HG03469 (cell line): Measurements from ENCODE around the gene BFSP2.

ENCODE experiments used
- ATAC-seq: cut with Tn5 transposase; IDR thresholded peaks from one replicate; pipeline ENCODE4 v1.9.1; 2021; ENCODE audit warnings: mild to moderate bottlenecking, moderate library complexity, moderate number of reproducible peaks; ENCODE audit not compliant: unreplicated experiment

The BFSP2 gene

DNA sequence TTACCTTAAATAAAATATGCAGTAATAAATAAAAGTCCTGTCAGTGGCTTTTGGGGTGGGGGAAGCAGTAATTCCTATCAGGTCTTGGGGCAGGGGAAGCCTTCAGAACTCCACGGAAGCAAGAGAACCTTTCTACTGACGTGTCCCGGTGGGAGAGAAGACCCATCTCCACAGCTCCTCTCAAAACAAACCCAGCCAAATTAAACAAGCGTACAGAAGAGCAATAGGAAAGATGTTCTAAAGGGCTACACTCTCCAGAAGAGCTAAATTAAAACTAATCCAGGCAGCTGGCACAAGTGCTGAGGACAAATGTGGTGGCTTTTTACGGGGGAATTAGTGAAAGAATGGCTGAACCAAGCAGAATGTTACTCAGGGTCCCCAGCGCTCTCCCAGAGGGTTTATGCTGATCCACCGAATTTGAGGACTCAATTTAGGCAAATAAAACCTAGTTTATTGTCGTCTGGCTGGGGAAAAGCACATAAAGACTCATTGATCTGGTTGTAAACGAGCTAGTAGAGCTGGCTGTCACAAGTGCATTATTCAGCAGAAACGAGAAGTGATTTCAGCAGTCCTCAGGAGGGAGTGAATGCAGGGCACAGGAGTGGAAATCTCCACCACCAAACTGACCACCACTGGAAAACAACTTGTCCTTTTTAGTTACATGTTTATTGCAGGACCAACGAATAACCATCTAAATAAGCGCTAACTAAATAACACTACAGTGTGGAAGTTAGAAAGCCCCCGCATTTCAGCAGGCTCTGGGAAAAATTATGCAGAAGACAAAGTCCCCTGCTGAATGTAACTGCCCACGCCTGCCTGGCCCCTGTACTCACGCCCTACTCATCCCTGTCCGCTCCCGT, 13.5 kb downstream of the BFSP2 start:
- ATAC-seq = no peak

DNA sequence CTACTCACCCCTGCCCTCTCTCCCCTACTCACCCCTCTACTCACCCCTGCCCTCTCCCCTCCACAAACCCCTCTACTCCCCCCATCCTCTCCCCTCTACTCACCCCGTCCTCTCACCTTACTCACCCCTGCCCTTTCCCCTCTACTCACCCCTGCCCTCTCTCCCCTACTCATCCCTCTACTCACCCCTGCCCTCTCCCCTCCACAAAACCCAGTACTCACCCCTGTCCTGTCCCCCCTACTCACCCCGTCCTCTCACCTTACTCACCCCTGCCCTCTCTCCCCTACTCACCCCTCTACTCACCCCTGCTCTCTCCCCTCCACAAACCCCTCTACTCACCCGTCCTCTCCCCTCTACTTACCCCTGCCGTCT, 14.2 kb downstream of the BFSP2 start:
- ATAC-seq = no peak

DNA sequence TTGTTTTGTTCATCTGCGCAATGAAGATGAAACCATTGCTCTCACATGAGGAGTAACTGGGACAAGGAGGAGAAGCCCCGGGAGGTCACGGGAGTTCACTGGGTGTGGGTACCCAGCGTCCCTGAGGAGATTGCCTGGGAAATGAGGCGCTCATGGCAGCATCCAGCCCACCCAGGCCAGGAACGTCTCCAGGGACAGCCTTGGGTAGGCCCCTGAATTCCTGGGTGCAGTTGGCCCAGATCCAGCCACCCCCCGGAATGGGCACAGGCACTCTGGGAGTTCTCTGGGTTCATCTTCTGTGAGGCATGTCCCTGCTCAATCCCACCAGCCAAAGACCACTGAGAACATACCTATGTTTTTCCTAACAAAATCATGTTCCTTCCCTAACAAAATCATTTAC, 18.5 kb downstream of the BFSP2 start:
- no peak for ATAC-seq

DNA sequence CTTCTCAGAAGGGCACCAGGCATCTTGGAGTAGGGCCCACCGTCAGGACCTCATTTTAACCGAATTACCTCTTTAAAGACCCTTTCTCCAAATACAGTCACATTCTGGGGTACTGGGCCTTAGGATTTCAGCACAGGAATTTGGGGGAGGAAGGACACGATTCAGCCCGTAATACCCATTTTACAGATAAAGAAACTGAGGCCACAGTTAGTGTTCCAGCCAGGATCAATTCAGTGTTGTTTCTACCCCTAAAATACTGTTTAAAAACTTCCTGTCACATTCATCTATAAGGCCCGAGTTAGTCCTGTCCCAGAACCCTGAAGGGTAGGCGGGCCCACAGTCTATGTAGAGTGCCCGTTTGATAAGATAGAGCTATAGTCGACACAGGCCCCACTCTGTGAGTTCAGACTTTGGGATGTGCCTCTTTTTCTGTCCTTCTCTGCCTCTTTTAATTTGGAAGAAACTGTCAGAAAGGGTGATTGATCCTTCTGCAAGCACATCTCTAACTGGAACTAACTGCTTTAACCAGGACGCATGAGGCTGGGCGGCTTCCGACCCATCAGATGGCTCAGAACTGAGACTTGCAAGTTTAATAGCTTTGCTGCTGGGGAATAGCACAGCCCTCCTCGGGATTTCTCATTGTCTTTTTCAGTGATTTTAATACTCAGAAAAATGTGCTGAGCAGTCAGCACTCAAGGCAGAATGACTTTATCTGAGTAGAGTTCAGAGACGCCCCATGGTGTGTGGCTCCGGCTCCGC, 19.5 kb downstream of the BFSP2 start:
- no peak for ATAC-seq

- ATAC-seq = no peak
These were observed 25.3 kb downstream of the BFSP2 start for GRCh38 chr3:133424937-133425869.

- no peak for ATAC-seq
These were observed 26.0 kb downstream of the BFSP2 start for GRCh38 chr3:133425898-133426297.

- no peak for ATAC-seq
These were observed 26.9 kb downstream of the BFSP2 start for GRCh38 chr3:133426721-133427120.

- no peak for ATAC-seq
These were observed 28.7 kb downstream of the BFSP2 start for GRCh38 chr3:133428552-133428951.

DNA sequence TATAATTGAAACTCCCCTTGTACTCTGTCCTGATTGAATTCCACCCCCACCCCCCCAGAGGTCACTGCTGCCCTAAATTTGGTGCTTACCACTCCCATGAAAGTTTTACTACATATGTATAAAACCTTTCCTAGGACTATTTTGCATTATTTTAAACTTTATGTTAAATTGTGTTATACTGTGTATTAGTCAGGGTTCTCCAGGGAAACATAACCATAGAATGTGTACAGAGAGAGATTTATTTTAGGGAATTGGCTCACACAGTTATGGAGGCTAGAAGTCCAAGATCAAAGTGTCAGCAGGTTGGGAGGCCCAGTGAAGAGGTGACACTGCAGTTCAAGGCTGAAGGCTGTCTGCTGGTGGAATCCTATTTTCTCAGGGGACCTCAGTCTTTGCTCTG, 29.2 kb downstream of the BFSP2 start:
- no peak for ATAC-seq

DNA sequence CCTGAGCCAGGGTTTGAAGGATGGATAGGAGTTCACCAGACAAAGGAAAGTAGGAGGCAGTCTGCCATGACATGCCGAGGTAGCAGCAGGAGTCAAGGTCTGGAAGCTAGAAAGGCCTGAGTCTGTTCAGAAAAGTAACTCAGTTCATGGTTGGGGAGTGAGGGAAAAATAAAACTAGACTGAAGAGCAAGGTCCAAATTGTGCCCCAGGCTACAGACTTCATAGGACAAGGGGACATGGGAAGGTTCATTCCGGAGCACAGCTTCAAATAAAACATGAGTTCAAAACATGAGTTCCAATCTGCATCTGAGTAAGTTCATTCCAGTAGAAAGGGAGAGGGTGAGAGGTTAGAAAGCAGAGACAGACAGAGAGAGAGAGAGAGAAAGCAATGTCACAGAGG, 39.7 kb downstream of the BFSP2 start:
- ATAC-seq = no peak

DNA sequence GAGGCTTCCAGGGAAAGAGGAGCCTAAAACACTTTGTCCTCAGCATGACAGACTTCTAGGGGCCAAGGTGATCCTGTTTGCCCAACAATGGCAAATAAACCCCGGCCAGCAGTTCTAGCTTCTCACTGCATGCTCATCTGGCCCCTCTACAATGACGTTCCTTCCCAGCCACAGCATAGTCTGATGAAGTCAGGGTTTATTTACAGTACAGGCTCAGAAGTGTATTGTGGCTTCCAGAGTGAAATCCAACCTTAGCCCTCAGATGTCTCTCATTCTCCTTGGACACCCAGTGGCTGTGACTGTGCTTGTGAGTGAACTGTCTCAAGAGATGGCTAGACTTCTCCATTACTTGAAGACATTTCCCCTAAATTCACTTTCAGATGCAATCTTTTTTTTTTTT, 40.8 kb downstream of the BFSP2 start:
- ATAC-seq = no peak

DNA sequence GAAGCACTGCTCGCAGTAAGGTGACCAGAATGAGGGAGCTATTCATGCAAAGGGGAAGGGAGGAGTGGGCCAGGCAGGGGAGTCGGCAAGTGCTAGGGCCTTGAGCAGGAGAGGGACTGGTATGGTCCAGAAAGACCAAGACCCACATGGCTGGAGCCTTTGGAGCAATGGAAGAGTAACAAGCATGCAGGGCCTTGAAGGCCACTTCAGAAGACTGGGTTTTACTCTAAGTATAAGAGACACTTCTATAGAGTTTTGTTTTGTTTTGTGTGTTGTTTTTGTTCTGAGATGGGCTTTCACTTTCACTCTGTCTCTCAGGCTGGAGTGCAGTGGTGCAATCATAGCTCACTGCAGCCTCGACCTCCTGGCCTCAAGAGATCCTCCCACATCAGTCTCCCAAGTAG, 42.0 kb downstream of the BFSP2 start:
- ATAC-seq = peak; percentile 33

- ATAC-seq = no peak
These were observed 42.7 kb downstream of the BFSP2 start for GRCh38 chr3:133442518-133442917.

DNA sequence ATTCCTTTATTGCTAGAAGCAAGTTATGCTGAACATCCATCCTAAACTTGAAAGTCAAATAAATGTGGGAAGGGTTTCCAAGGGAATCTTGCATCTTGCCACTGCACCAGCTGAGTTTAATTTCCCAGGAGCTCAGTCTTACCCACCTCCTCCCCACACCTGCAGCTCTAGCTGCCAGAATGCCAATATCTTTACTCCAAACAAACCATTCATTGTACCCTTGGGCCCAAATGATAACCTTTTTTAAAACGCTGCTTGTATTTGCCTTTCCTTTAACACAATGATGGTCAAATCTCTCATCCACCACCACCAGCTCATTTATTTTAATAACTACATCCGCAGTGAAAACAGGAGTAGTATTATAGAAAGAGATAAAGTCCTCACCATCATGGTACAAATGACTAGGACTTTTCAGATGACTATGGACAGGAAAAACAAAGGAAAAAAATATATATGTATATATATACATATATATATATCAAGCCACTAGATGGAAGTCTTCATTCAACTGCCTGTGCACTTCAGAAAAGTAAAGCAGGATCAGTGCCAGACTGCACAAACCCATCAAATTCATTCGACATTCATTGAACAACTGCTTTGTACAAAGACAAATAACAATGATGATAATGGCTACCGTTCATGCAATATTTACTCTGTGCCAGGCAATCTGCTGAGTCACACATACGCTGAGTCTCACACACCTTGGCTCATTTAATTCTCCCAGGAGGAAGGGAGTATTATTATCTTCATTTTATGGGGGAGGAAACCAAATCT, 44.0 kb downstream of the BFSP2 start:
- no peak for ATAC-seq

- ATAC-seq = no peak
These were observed 44.5 kb downstream of the BFSP2 start for GRCh38 chr3:133444423-133444774.

DNA sequence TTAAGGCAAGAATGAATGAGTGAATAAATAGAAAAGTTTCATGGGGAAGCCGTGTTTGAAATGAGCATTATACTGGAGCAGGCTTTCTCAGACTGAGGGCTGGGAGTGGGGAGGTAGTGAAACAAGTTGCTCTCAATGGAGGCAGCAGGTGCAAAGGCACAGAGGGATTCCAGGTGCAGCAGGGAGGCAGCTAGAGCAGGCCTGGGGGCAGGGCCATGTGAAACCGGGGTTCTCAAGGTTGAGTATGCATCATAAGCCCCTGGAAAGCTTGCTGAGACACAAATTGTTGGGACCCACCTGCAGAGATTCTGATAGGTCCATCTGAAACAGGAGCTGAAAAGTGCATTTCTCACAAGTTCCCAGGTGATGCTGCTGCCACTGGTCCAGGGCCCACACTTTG, 45.3 kb downstream of the BFSP2 start:
- no peak for ATAC-seq

DNA sequence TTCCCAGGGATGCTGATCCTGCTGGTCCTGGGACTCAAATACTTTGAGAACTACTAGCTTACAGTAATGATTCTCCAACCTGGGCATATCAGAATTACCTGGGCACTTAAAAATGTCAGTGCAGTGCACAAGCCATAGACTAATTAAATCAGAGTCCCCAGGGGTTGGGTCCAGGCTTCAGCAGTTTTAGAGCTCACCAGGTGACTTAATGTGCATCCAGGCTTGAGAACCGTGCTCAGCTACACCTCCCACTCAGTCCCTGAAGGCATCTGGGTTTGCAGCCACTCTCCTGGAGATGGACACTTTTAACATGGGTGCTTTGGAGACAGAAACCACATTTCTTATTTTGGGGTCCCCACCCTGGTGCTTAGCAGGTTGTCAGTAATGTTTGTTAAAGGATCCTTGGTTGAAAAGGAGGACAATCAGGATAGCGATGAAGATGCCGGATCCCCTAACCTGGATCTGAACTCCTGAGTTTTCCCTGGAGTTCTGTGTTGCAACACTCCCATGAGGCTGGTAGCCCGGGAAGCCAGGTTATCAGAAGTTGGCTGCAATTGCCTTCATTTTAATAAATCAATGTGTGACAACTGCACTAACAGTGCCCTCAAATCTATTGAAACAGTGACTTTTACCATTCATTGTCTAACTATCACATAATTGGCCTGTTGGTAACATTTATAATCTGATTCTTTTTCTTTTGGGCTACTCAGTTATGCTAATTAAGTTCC, 48.1 kb downstream of the BFSP2 start:
- peak; percentile 36 for ATAC-seq

GRCh38 chr3:133448478-133449122, 48.7 kb downstream of the BFSP2 start:
- ATAC-seq = peak; percentile 83

GRCh38 chr3:133451309-133451708, 51.5 kb downstream of the BFSP2 start:
- no peak for ATAC-seq
